ENCODE results near the gene SECTM1.

Gene SECTM1

DNA sequence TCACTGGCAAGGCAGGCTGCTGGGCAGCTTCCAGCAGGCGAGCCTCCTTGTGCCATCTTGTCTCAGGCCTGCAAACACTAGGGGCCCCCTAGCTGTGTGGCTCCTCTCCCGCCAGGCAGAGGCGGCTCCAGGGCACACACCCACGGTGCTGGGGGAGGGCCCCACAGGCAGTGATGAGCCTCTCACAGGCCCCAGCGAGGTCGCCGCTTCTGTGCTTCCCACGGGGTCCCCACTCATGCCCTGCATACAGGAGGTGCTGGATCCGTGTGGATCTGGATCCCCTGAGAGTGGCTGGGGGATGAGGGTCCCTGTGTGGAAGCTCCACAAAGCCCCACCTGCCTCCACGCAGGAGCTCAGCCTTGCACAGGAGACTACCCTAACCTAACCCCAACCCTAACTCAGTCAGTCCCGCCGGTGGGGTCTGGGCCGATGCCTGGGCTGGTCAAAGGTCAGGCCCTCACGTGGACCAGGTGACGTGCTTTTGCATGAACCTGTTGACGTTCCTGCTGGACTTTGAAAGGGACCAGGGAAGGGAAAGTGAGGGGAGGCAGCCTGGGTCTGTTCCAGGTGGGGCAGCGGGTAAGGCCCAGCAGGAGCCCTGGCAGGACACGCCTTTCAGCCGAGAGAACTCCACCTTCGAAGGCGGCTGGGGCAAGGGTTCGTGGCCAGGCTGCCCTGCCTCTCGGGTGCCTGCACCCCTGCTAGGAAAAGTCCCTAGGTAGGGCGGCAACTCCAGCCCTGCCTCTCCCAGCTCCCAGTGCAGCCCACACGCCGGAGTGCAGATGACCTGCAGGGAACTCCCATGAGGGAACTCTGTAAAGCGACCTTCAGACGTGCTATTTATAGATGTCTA lies 5.2 kb downstream of the SECTM1 start:
- no peak for DNase-seq (ENCODE audit: low read depth in 2 of 2)

DNA sequence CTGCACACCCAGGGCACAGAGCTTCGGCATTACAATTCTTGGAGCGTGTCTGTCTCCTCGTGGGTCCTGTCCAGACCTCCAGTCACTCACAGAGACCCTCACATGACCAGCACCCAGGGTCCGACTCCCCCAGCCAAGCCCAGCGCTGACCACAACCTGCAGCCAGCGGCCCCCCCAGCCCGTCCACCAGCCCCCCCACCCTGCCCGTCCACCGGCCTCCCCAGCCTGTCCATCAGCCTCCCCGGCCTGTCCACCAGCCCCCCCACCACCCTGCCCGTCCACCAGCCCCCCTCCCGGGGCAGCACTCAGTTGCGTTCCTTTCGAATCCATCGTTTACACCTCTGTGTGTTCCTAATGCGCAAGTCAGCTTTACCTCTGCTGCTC lies 5.8 kb downstream of the SECTM1 start:
- DNase-seq (ENCODE audit: low read depth in 2 of 2) = no peak

DNA sequence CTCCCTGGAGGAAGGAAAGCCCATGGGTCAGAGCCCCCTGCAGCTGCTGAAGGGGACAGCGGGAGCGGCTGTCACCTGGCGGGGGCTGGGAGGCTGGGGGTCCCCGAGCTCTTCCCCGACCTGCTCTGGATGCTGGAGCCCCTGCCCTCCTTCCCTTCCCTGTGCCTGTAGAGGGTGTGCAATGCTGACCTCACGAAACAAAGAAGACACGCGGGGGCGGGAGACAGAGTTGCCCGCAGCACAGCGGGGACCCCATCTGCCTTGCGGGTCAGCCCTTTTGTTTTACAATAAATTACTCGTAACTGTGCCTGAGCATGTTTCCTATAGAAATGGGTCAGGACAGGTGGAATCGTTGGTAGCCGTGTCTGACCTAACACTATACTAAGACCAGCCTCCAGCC lies 6.3 kb downstream of the SECTM1 start:
- DNase-seq (ENCODE audit: low read depth in 2 of 2) = no peak

DNA sequence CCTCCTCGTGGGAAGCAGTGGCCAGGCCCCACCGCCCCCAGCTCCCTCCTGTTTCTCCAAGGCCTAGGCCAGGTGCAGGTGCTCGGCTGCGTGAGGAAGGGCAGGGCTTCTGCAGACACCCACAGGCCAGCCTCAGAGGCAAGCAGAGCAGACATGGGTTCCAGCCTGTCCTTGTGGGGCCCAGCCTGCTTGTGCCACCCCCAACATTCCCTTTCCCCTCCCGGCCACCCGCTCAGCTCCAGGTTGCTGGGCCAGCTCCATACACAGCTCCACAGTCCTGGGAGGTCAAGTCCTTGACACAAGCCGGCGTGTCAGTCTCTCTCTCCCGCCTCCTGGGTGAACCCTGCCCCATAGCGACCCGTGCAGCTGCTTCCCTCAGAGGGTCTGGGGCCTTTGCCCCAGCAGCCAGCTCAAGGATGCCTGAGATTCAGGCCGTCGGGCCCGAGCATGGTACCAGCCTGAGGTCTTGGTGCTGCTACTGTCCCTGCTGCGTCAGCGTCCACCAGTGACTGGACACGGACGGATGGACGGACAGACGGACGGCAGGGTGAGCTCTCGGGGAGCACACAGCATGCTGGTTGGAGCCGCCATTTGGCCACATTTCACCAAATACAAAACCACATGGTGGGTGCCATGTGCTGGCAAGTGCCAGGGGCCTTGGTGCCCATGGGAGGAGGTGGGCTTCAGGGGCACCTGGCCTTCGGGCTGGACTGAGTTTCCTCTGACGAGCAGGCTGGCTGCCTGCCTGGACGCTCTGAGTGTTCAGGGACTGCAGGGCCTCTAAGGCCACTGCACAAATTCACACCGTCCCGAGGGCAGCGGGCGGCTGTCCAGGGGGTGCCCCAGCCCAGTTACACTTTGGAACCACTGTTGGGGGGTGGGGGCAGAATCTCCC lies 8.0 kb downstream of the SECTM1 start:
- DNase-seq (ENCODE audit: low read depth in 2 of 2) = no peak

GRCh38 chr17:82324566-82325285 lies 8.8 kb downstream of the SECTM1 start:
- no peak for DNase-seq (ENCODE audit: low read depth in 2 of 2)

DNA sequence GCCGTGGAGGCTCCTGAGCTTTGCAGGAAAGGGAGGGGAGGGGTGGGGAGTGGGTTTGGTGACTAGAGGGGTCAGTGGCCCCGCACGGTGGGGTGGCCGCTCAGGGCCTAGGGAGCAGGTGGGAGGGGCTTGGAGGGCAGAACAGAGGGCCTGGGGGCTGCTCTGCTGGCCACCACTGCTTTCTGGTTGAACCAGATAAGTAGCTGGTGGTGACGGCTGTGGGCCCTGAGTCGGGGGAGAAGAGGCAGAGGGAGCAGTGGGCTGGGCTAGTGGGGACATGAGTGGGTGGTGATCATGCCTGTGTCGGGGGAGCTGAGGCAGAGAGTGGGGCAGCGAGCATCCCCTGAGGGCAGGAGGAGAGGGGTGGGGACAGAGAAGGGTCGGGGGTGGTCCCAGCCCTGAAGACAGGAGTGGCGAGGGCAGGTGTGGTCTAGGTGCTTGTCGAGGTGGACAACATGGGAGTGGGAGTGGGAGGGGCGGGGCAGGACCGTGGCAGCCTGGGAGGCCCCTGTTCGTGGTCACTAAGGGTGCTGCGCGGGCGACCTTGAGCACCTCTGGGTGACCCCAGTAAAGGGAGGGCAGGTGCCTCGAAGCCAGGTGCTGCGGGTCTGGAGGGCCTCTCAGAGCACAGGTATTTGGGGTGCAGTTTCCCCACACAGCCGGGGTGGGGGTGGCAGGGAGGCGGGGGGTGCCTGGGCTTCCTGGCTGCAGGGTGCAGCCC lies 9.9 kb downstream of the SECTM1 start:
- DNase-seq (ENCODE audit: low read depth in 2 of 2) = no peak

- no peak for DNase-seq (ENCODE audit: low read depth in 2 of 2)
Measured at GRCh38 chr17:82322526-82323453, 10.8 kb downstream of the SECTM1 start.

DNA sequence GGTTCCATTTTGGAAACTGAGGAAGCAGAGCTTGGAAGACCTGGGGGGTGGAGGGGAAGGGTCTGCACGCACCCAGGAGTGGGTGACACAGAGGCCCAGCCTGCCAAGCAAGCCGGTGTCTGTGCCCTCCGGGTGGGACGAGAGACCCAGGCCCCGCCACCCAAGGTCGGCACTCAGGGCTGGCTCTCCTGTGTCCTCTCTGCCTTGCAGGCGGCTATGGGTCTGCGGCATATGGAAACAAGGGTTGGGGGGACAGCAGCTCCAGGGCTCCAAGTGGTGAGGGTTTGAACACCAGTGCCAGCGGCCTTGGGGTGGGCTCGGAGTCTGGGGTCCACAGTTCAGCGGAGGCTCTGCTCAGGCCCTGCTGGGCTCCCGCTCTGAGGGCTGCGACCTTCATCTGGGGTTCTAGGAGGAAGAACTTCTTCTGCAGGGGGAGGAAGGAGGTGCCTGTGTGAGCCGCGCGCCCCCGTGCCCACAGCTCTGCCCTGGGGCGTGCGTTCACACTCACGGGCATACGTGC lies 11.6 kb downstream of the SECTM1 start:
- DNase-seq (ENCODE audit: low read depth in 2 of 2) = no peak

DNA sequence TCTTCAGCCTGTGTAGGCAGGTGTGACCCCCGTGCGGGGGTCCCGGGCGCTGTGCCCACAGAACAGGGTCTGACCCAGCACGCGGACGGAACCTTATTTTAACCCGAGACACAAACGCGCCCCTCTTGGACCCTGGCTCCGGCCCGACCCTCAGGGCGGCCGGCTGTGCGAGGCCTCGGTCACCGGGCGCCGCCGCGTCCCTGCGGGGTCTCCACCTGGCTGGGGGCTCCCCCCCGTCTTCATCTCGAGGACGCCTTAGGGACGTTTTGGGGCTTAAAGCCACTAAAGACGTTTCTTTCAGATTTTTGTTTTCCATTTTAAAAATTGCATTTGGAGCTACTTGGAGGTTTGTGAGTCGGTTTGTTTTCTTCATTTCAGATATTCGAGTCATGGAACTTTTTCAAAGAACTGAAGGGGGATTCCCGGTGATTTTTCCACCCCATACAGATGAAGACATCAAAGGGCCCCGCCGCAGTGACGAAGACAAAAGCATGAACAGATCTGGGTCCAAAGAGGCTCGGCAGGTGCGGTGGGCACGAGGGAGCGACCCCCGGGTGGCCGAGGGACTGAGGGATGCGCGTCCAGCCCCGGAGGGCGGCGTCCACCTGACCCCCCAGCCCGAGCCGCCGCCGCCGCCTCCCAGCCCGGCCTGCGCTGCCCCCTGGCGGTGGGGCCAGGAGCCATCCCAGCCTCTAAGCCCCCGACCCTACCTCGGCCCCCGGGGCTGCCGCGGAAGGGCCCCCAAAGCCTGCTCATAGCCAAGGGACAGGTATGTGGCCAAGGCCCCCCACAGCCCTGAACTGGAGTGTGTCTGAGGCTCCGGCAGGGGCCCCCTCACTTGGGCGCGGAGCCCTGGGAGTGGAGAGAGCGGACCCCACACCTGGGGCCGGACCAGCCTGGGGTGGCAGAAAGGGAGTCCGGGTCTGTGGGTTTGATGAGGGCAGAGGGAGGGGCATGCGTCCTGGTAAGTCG lies 12.3 kb downstream of the SECTM1 start:
- no peak for DNase-seq (ENCODE audit: low read depth in 2 of 2)

- DNase-seq (ENCODE audit: low read depth in 2 of 2) = no peak
Measured at GRCh38 chr17:82320140-82320840, 13.3 kb downstream of the SECTM1 start.

- no peak for DNase-seq (ENCODE audit: low read depth in 2 of 2)
Measured at GRCh38 chr17:82319619-82320062, 13.9 kb downstream of the SECTM1 start.

- no peak for DNase-seq (ENCODE audit: low read depth in 2 of 2)
Measured at GRCh38 chr17:82318772-82319606, 14.6 kb downstream of the SECTM1 start.

DNA sequence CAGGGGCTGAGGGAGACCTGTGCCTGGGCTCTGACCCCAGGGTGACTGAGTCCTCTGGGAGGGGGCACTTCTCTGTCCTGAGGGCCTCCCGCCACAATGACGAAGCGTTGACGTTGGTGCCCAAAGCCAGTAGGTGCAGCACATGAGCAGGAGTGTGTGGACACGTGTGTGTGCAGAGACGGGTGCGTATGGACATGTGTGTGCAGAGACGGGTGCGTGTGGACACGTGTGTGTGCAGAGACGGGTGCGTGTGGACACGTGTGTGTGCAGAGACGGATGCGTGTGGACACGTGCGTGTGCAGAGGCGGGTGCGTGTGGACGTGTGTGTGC lies 15.4 kb downstream of the SECTM1 start:
- DNase-seq (ENCODE audit: low read depth in 2 of 2) = no peak

- no peak for DNase-seq (ENCODE audit: low read depth in 2 of 2)
Measured at GRCh38 chr17:82317394-82318168, 16.0 kb downstream of the SECTM1 start, which contains the start of gene CD7. TSS of gene CD7 (minus strand) at chr17:82317608. CDS start at chr17:82317495, 113 bp downstream.

DNA sequence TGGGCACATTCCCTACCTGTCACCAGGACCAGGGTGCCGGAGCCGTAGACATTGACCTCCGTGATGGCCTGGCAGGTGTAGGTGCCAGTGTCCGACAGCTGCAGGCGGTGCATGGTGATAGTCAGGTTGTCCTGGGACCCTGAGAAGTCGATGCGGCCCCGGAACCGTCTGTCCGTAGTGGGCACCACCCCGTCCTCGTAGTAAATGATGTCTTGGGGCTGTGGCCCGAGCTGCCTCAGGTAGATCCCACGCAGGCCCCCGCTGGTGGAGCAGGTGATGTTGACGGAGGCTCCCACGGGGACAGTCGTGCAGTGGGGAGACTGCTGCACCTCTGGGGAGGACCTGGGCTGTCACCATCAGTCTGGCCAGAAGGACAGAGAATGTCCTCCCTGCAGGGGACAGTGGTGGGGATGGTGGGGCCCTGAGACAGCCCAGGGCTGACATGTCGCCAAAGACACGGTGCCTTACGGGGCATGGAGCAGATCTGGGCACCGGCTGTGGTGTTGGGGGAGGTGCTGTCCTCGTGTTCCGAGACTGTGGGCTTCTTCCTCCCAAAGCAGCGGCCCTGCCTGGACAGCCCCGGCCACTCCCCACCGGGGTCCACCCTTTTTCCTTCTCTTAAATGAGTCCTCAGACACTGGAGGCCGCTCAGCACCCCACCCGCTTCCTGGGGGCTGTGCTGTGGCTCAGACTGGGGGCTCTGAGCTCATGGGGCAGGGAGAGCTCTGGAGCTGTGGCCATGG lies 16.7 kb downstream of the SECTM1 start:
- no peak for DNase-seq (ENCODE audit: low read depth in 2 of 2)

Measured in fibroblast of skin of left biceps (primary cell).